K562 treated with DMSO at 1 percent for 24 hours (cell line): ENCODE measurements around the gene SMARCA5. TPM values are rescaled to one million over a fixed set of nuclear protein-coding genes. Genes with fewer than 3 reads are reported as not detected.

ENCODE experiments used
- total RNA-seq: library from RNA; unstranded; fragments of 300-600 nt; gene quantifications from 2 replicates; pipeline ENCODE4 v1.2.3, GENCODE V29; 2022; ENCODE audit warnings: low read depth; ENCODE audit not compliant: insufficient read depth

SMARCA5 gene
- total RNA-seq = 26.3 and 45.0 TPM in 2 replicates

DNA sequence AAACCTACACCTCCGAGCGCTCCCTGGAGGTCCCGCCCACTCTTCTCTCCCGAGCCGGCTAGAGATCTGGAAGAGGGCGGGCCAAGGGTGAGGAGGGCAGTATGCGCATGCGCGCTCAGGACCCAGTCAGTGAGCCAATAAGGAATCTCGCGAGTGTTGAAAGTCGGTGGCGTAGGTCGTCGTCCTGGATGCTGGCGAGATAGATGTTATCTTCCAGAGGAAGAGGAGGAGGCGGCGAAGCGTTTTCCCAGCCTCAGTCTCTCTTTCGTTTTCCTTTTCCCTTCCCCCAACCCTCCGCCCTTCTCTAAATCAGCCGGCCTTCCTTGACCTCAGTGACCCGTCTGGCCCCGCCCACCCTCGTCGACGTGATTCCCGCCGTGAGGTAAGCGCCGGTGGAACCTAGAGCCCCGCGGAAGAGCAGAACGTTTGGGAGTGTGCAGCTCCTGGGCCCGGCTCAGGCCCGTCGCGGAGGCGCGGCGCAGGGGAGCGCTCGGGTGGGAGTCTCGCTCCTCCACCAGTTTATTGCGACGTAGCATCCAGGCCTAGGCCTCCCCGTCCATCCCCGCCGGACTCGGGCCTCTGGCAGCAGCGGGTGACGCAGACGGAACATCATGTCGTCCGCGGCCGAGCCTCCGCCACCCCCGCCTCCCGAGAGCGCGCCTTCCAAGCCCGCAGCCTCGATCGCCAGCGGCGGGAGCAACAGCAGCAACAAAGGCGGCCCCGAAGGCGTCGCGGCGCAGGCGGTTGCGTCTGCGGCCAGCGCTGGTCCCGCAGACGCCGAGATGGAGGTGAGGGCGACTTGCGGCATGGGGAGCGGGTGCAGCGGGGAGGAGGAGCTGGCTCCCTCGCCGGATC is at the start of gene SMARCA5:
Gene SMARCA5 (plus strand): TSS at position 389 of the 855 bp plus-strand sequence. CDS start 223 bp downstream, at position 612.

Other genes with a start within 250 kb of the SMARCA5 start
- gene GAB1, start 176.8 kb upstream of the SMARCA5 start, total RNA-seq = 2.6 and 3.7 TPM in 2 replicates
- not detected in 2 replicates for gene FREM3, start 187.0 kb downstream of the SMARCA5 start, total RNA-seq